Stimulated activated naive CD8-positive, alpha-beta T cell treated with anti-CD3 and anti-CD28 coated beads, Interleukin-15, amount 100 ng/mL, for 72 hours (primary cell): Measurements from ENCODE around the gene PPOX.
A peak's percentile ranks its signal among the peaks of the same experiment; 100 is the strongest.

Source experiments
- ATAC-seq: fragments of 150-1000 bp; cut with Tn5 transposase; 2 replicates; pipeline ENCODE4 v1.10.0; 2021; ENCODE audit warnings: mild to moderate bottlenecking, moderate library complexity
- DNase-seq, 2 donors: peaks; one replicate each; pipeline ENCODE4 v3.0.0; 2021 to 2022
- H3K27ac Mint-ChIP-seq, 2 donors: one replicate each; pipeline ENCODE4 v1.8.0; 2022; ENCODE audit warnings: mild to moderate bottlenecking in 2 of 2, mixed read lengths in 2 of 2, moderate library complexity in 2 of 2
- H3K27me3 Mint-ChIP-seq: one replicate; pipeline ENCODE4 v1.8.0; 2022; ENCODE audit warnings: mixed read lengths
- H3K4me1 Mint-ChIP-seq: one replicate; pipeline ENCODE4 v1.8.0; 2022; ENCODE audit warnings: mild to moderate bottlenecking, mixed read lengths
- H3K4me3 Mint-ChIP-seq, 2 donors: one replicate each; pipeline ENCODE4 v1.8.0; 2022; ENCODE audit warnings: mild to moderate bottlenecking in 2 of 2, mixed read lengths in 2 of 2, moderate library complexity in 1 of 2
- H3K9me3 Mint-ChIP-seq, 2 donors: one replicate each; pipeline ENCODE4 v1.8.0; 2022; ENCODE audit warnings: mixed read lengths in 2 of 2

Gene PPOX

DNA sequence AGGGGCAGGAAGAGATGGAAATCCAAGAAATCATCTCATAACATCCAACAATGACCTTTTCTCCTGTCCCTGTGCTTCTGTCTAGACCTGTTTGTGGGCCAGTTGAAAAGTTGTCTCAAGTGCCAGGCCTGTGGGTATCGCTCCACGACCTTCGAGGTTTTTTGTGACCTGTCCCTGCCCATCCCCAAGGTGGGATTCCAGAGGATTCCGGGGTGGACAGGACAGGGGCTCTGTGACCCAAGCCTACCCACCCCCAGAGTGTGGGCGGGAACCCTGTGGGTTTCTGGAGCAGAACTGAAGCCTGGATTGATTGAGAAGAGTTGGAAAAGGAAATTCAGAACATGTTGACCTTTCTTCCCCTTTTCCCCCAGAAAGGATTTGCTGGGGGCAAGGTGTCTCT lies 2.4 kb upstream of the PPOX start:
- Mint-ChIP-seq H3K4me1 (peaks cover 87% of the 10 kb centered on the region), H3K27me3 (no peaks in the 10 kb centered on the region), H3K4me3 (no peak overlapping the region), H3K27ac (peak overlapping the region in 1 of 2 donors; percentile 8), H3K9me3 (no peaks in the 10 kb centered on the region)
- ATAC-seq = no peak
- no peak for DNase-seq

DNA sequence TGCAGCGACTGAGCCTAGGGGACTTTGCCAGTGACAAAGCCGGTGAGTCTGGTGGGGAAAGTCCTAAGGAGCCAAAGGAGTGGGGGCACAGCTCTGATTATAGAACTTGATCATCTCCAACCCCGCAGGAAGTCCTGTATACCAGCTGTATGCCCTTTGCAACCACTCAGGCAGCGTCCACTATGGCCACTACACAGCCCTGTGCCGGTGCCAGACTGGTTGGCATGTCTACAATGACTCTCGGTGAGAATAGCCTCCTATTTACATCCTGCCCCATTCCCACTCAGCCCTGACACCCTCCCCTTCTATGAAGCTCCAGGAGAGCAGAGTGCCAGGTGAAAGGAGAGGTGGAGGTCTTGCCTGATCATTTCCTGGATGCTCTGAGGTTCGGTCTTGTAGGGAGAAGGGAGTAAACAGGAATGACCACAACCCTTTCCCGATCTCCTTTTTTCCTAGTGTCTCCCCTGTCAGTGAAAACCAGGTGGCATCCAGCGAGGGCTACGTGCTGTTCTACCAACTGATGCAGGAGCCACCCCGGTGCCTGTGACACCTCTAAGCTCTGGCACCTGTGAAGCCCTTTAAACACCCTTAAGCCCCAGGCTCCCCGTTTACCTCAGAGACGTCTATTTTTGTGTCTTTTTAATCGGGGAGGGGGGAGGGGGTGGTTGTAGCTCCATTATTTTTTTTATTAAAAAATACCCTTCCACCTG lies 1.2 kb upstream of the PPOX start:
- peak overlapping the region; percentile 36 to 96 for H3K4me3 Mint-ChIP-seq
- peak overlapping the region; percentile 90 to 97 for H3K27ac Mint-ChIP-seq
- DNase-seq (no peak), ATAC-seq (no peak)
- H3K4me1 Mint-ChIP-seq = peaks cover 81% of the 10 kb centered on the region
- no peaks in the 10 kb centered on the region for H3K9me3 Mint-ChIP-seq
- H3K27me3 Mint-ChIP-seq = no peaks in the 10 kb centered on the region

DNA sequence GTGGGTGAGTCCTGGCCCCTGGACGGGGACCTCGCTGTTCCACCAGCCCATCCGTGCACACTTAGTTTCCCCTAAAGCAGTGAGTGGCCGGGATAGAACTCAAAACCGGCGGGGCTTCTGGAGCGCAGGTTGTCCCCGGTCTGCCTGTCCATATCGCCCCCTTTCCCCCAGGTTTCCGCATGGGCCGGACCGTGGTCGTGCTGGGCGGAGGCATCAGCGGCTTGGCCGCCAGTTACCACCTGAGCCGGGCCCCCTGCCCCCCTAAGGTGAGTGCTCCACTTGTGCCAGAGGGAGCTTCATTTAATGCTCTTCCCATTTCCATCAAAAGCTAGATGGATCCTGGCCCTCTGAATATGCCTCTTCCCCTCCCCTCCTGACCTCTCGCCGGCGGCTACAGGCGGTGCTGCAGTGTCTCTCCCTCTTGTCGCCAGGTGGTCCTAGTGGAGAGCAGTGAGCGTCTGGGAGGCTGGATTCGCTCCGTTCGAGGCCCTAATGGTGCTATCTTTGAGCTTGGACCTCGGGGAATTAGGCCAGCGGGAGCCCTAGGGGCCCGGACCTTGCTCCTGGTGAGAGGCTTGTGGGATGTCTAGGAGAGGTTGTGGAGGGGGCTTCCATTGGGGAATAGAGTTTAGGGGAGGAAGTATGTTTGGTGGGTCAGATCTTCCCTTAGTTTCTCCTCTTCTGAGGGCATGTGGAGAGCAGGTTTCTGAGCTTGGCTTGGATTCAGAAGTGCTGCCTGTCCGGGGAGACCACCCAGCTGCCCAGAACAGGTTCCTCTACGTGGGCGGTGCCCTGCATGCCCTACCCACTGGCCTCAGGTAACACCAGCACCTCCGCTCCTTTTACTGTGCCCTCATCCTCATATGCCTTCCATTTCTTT lies 683 bp downstream of the PPOX start:
- Mint-ChIP-seq H3K4me3 (peak overlapping the region; percentile 86 to 96), H3K27ac (peak overlapping the region; percentile 97 to 100), H3K27me3 (no peaks in the 10 kb centered on the region), H3K9me3 (no peaks in the 10 kb centered on the region), H3K4me1 (peaks cover 73% of the 10 kb centered on the region)
- ATAC-seq = no peak
- no peak for DNase-seq

DNA sequence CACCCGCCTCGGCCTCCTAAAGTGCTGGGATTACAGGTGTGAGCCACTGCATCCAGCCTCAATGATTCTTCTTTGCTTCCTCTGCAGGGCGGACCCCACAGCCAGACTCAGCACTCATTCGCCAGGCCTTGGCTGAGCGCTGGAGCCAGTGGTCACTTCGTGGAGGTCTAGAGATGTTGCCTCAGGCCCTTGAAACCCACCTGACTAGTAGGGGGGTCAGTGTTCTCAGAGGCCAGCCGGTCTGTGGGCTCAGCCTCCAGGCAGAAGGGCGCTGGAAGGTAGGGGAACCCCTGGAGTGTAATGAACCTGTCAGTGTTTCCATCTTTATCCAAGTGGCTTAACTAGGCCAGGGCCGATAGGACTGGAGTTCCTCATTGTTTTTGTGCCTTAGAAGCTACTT lies 2.7 kb downstream of the PPOX start:
- no peaks in the 10 kb centered on the region for H3K27me3 Mint-ChIP-seq
- DNase-seq (no peak), ATAC-seq (no peak)
- H3K27ac Mint-ChIP-seq = no peak overlapping the region
- H3K9me3 Mint-ChIP-seq = no peaks in the 10 kb centered on the region
- no peak overlapping the region for H3K4me3 Mint-ChIP-seq
- peaks cover 73% of the 10 kb centered on the region for H3K4me1 Mint-ChIP-seq

DNA sequence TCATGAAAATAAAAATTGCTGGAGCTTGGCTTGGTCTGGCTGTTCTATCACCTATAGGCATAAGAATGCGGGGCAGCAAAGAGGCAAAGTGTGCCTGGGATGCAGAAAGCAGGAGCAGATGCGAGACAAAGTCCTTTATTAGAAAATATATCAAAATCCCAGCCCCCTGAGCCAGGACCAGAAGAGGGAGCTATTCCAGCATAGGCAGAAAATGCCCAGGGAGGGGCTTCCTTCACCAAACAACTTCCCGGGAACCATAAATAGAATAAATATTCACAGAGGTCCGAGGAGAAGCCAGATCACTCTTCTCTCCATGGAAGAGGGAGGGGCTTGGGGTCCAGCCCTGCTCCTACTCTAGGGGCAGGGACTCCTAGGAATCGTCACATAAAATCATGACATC lies 5.0 kb downstream of the PPOX start:
- ATAC-seq (no peak), DNase-seq (no peak)
- H3K4me1 Mint-ChIP-seq = peaks cover 75% of the 10 kb centered on the region
- no peaks in the 10 kb centered on the region for H3K27me3 Mint-ChIP-seq
- peak overlapping the region; percentile 9 to 93 for H3K27ac Mint-ChIP-seq
- H3K4me3 Mint-ChIP-seq = no peak overlapping the region
- no peaks in the 10 kb centered on the region for H3K9me3 Mint-ChIP-seq

DNA sequence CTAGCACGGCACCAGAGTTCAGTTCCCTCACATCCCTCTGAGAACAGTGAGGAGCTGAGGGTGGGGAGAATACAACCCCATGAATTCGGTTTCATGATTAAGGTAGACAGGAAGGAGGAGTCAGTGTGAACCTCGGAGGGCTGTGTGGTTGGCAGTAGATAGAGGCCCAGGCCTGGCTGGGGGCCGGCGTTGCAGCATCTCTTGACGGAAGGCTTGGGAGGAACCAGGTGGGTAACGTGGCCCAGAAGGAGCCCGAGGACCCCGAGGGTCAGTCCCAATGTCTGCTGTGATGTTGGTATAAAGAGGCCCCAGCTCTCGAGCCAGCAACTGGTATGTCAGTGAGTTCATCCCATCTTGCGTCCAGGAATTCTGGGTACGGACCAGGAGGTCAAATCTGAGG lies 5.5 kb downstream of the PPOX start:
- no peak overlapping the region for H3K4me3 Mint-ChIP-seq
- H3K27me3 Mint-ChIP-seq = no peaks in the 10 kb centered on the region
- no peaks in the 10 kb centered on the region for H3K9me3 Mint-ChIP-seq
- ATAC-seq = no peak
- H3K27ac Mint-ChIP-seq = no peak overlapping the region
- H3K4me1 Mint-ChIP-seq = peaks cover 80% of the 10 kb centered on the region
- no peak for DNase-seq

DNA sequence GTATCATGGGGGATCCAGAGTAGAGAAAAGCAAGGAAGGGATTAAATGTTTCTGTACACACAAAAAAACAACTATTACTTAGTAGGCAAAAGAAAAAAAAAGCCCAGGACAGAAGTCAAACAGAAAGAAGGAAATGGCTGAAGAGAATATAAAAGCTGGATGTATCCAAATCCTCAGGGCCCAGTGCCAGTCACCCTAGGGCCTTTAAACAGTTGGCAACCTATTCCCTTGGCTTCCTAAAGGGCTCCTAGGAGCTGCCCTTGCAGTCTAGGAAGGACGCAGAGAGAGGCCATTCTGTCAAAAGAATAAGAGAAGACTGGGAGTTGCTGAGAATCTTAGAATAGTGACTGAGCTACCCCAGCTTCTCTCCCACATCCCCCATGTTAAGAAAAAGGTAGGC lies 6.1 kb downstream of the PPOX start:
- H3K4me1 Mint-ChIP-seq = peaks cover 73% of the 10 kb centered on the region
- DNase-seq (no peak), ATAC-seq (no peak)
- H3K27me3 Mint-ChIP-seq = no peaks in the 10 kb centered on the region
- no peak overlapping the region for H3K4me3 Mint-ChIP-seq
- peak overlapping the region; percentile 60 to 72 for H3K27ac Mint-ChIP-seq
- no peaks in the 10 kb centered on the region for H3K9me3 Mint-ChIP-seq

DNA sequence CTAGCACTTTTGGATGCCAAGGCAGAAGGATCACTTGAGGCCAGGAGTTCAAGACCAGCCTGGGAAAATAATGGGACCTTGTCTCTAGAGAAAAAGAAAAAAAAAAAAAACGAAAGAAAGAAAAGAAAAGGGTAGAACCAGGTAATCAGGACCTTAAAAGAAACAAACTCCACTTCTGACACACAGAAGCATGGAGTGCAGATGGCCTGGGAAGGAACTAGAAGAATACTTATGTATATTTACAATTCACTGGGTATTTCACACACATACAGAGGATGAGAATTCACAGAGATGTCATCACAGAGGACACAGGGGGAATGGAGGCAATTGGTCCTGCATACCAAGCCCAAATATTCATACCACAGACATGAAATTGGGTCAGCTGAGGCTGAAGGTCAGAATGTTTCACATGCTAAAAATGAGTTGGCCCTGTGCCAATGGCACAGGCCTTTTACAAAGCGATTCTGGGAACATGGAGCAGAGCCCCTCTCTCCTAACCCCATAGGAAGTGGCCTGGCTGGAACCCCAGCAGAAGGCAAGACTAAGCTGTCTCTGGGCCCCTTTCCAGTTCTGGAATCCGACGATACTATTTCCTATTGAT lies 6.7 kb downstream of the PPOX start:
- ATAC-seq (no peak), DNase-seq (no peak)
- Mint-ChIP-seq H3K4me1 (peaks cover 73% of the 10 kb centered on the region), H3K27me3 (no peaks in the 10 kb centered on the region), H3K9me3 (no peaks in the 10 kb centered on the region), H3K4me3 (no peak overlapping the region), H3K27ac (peak overlapping the region; percentile 60 to 72)

DNA sequence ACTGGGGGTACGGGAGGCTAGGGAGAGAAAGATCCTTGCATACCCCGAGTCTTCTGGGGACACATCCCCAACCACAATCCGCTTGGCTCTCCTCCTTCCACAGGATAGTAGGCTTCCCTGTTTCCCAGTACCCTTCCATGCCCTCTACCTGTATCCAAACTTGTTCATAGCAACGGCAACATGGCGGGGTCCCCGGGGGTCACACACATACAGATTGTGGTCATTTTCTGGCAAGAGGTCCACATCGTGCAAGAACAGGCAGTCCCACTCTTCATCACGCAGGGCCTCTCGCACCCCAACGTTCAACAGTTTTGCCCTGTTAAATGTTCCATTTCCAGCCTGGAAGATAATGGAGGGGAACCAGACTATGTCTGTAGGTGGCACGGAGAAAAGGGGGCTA lies 7.5 kb downstream of the PPOX start:
- Mint-ChIP-seq H3K9me3 (no peaks in the 10 kb centered on the region), H3K27ac (peak overlapping the region in 1 of 2 donors; percentile 71), H3K4me1 (peaks cover 74% of the 10 kb centered on the region), H3K4me3 (no peak overlapping the region), H3K27me3 (no peaks in the 10 kb centered on the region)
- ATAC-seq = no peak
- DNase-seq = no peak

DNA sequence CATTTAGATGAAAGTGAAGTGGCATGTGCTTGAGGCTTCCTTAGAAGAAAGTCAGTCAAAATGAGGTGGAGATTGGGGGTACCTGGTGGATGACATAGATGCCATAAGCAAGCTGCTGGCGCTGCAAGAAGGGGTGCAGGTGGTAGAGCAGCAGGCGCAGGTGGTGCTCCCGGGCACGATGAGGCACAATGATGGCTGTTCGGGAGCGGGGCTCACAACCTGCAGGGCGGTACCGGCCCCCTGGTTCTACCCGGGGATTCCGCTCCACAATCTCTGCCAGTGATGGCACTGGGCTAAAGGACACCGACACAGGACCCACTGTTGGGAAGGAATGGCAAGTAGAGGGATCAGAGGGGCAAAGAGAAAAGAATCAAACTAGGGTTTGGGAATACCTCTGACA lies 8.7 kb downstream of the PPOX start:
- ATAC-seq = no peak
- Mint-ChIP-seq H3K4me3 (peak overlapping the region in 1 of 2 donors; percentile 53), H3K9me3 (no peaks in the 10 kb centered on the region), H3K27me3 (no peaks in the 10 kb centered on the region), H3K4me1 (peaks cover 75% of the 10 kb centered on the region), H3K27ac (no peak overlapping the region)
- no peak for DNase-seq

DNA sequence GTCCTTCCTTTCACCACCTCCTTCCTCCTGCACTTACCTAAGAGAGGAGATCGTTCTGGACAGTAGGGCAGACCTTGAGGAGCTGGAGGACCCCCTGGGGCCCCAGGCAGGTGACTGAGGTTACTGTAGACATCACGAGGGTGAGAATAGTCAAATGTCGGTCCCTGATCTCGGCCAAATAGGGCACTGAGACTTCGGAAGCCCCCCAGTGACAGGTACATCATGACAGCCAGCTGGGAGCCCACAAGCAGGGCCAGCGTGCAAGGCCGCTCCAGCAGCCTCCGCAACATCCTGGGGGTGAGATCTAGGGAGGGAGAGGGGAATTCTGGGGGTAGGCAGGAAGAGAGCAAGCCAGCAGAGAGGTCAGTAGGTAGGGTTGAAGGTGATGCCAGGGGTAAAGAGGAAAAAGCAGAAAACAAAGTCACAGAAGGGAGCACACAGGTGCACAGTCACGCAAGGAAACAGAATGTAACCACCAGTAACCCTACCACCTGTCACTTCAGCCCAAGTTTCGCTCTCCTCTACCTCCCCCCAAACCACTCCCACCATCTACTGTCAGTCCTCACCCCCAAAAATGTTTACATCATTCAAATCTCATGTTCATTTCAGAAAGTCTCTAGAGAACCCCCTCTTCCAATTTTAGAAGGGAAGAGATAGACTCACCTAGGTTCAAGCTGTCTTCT lies 9.7 kb downstream of the PPOX start:
- no peak for DNase-seq
- Mint-ChIP-seq H3K4me3 (peak overlapping the region; percentile 89 to 94), H3K4me1 (peaks cover 84% of the 10 kb centered on the region), H3K27ac (peak overlapping the region; percentile 85 to 99), H3K9me3 (no peaks in the 10 kb centered on the region), H3K27me3 (no peaks in the 10 kb centered on the region)
- no peak for ATAC-seq

DNA sequence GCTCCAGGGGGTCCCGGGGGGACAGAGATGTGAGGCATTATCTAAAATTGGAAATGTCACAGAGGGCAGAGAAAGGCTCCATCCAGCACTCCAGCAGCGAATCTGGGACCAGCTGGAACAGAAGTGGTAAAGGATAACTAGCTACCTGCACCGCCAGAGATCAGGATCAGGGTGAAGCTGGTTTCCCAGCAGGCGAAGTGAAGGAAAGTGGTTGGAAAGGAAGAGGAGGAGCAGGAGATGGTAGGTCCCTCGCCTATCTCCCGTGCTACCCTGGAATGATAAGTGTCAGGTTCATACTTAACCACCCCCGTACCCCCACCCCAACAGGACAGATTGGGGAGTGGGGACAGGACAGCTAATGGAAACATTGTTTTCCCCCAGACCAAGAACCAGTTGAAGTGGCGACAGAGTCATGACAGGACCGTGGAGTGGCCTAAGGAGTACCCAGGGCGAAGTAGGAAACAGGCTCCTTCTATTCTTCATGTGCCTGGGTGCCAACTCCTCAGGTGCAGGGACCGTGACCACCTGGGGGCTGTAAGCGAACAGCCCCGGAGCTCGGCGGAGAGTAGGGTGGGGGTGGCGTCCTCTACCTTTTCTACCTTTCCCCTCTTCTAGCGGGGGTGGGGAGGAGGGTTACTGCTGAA lies 10.4 kb downstream of the PPOX start:
- H3K9me3 Mint-ChIP-seq = no peaks in the 10 kb centered on the region
- H3K27ac Mint-ChIP-seq = peak overlapping the region; percentile 99
- H3K4me3 Mint-ChIP-seq = peak overlapping the region; percentile 89 to 94
- ATAC-seq = no peak
- no peak for DNase-seq
- H3K4me1 Mint-ChIP-seq = peaks cover 83% of the 10 kb centered on the region
- no peaks in the 10 kb centered on the region for H3K27me3 Mint-ChIP-seq

DNA sequence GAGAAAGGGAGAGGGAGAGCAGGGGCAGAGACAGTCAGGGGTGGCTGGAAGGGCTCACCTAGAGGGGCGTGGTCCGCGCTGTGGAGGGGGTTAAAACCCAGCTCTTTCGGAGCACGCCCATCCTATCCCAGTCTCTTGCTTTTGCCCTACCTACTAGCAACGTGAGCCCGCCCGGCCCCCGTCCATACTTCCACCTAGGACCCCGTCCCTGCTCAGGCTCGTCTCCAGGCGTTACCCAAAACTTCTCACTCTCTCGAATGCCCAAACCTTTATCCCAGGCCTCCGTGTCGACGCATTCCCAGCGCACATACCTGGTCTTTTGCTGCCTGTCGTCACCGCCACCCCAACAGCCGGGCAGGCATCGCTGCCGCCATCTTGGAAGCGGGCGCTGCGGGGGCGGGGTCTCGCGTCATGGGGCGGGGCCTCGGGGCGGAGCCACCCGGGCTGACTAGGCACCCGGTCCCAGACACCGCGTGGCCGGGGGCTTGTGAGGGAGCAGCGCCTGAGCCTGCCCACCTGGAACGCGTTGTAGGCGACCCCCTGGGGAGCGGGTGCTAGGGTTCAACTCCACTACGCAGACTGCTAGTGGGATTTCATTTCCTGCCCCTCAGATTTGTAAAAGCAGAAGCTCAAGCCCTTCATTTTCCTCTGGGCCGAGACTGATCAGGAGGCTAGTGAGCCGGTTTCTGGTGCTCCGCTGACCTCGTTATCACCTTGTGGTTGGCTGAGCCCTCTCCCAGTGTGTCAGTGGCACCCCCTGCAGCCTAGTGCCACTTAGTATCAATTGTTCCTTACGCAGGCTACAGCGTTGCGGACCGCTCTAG lies 11.1 kb downstream of the PPOX start, which contains the start of gene B4GALT3:
TSS of gene B4GALT3 (minus strand) at position 396 of the 824 bp plus-strand sequence. CDS start 1,447 bp downstream, outside the sequence.
- Mint-ChIP-seq H3K27ac (peak within 1 kb of the TSS; percentile 99), H3K4me3 (peak within 1 kb of the TSS; percentile 89 to 94), H3K4me1 (peaks cover 83% of the 10 kb centered on the region), H3K9me3 (no peaks in the 10 kb centered on the region), H3K27me3 (no peaks in the 10 kb centered on the region)
- DNase-seq = peak; percentile 91 to 95
- ATAC-seq = peak; percentile 87

DNA sequence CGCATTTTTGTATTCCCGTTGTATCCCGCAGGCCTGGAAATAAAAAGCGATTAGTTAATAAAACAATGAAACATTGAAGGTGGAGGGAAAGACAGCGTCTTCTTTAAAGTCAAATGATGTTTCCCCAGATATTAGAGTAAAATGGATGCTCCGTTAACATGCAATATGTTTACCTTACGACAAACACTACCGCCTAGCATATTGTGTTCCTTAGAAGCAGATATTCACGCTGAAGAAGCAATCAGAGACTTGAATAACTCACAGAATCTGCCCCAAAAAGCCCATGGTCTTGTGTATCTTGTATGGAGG lies 11.7 kb downstream of the PPOX start:
- peak overlapping the region; percentile 89 to 94 for H3K4me3 Mint-ChIP-seq
- H3K27ac Mint-ChIP-seq = peak overlapping the region; percentile 99
- H3K4me1 Mint-ChIP-seq = peaks cover 83% of the 10 kb centered on the region
- no peaks in the 10 kb centered on the region for H3K9me3 Mint-ChIP-seq
- H3K27me3 Mint-ChIP-seq = no peaks in the 10 kb centered on the region
- DNase-seq (no peak), ATAC-seq (no peak)
